ENCODE measurements around the gene SPAG8.
A peak's percentile ranks its signal among the peaks of the same experiment; 100 is the strongest.

SPAG8 gene, protein sequence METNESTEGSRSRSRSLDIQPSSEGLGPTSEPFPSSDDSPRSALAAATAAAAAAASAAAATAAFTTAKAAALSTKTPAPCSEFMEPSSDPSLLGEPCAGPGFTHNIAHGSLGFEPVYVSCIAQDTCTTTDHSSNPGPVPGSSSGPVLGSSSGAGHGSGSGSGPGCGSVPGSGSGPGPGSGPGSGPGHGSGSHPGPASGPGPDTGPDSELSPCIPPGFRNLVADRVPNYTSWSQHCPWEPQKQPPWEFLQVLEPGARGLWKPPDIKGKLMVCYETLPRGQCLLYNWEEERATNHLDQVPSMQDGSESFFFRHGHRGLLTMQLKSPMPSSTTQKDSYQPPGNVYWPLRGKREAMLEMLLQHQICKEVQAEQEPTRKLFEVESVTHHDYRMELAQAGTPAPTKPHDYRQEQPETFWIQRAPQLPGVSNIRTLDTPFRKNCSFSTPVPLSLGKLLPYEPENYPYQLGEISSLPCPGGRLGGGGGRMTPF

DNA sequence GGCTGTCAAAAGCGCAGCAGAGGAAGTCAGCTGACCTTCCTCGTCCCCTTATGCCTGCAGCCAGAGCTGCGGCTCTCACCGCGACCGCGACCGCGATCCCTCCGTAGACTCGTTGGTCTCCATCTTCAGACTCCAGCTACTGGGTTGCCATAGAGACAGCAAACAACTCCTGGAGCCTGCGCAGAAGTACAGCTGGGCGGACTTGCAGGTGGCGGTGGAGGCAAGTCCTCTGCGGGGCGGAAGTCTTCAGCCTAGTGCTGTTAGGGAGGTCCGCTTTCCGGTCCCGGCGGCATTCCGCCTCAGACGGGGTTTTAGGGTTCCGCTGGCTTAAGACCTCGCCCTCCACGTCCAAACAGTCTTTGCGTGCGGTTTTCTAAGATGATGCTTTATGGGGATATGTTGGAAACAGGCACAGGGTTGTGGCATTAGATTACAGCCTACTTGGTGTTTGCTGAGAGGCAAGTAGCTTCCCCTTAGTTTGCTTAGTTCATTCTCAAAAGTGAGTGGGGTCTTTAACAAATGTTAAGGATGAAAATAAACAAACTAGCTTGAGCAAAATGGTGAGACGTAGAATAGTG lies at the start of gene SPAG8:
Gene SPAG8, minus strand, starts transcription at position 238 of the 578 bp plus-strand sequence. Its CDS starts 115 bp downstream, at position 123.
- peak; percentile 89 for DNase-seq (ENCODE audit: low read depth)

DNA sequence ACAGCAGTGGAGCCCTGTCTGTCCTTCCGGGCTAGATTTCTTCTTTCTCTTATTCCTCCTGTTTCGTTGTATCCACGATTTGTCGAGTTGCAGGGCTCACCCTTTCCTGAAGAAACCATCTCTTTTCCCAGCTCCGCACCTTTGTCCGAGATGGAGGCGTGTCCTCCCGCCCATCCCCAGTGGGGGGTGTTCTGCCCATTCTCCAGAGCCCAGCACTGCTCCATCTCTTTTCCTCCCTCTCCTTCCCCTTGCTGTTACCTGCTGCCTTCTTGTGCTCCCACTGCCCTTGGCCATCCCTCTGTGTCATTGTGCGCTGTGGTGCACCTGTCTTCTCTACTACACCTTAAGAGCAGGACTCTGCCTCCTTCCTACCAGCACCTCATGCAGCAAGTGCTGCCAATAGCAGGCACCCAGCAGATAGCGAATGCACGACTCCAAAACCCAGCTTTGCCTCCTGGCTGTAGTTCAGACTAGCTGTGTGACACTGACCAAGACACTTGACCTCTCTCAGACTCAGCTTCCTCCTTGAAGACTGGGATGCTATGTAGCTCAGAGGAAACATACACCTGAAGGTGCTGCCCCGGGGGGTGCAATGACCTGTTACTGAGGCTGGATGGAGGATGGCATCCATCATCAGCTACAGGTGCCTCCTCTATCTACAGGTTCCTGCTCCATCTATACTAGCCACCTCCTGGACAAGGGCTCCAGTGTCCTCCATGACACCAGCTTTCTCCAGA lies 49.3 kb upstream of the SPAG8 start:
- no peak for DNase-seq (ENCODE audit: low read depth)

DNA sequence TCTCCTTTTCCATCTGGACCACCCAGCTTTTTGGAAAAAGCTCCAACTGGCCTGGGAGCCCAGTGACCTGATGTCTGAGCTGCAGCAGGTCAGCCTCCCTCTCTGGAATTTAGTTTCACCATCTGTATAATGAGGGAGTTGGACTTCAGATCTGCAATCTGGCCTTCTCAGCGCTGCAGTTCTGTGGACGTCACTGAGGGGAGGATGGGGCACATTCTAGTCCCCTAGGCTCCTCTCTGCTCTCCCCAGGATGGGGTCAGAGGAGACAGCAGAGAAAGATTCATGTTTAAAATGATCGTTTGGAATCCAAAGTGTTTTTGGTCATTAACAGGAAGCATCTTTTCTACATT lies 47.9 kb upstream of the SPAG8 start:
- no peak for DNase-seq (ENCODE audit: low read depth)

DNA sequence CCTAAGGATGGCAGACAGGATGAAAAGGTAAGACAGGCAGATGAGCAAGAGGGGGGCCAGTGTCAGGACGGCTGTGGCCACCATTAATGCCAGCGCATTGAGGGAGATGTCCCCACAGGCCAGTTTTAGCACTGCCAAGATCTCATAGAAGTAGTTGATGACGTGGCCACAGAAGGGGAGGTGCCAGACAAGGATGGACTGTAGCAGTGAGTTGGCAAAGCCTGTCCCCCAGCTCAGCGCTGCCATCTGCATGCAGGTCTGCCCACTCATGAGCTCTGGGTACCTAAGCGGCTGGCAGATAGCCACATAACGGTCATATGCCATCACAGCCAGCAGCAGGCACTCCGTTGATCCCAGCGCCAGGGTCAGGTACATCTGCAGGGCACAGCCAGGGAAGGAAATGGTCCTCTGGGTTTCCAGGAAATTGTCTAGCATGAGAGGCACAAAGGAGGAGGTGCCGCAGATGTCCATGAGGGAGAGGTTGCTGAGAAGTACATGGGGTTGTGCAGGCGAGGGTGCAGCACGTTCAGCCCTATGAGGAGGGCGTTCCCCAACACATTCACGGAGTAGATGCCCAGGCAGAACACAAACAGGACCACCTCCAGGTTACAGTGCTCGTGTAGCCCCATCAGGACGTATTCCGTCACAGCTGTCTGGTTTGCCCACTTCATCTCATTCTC lies 47.4 kb upstream of the SPAG8 start:
- DNase-seq (ENCODE audit: low read depth) = no peak

DNA sequence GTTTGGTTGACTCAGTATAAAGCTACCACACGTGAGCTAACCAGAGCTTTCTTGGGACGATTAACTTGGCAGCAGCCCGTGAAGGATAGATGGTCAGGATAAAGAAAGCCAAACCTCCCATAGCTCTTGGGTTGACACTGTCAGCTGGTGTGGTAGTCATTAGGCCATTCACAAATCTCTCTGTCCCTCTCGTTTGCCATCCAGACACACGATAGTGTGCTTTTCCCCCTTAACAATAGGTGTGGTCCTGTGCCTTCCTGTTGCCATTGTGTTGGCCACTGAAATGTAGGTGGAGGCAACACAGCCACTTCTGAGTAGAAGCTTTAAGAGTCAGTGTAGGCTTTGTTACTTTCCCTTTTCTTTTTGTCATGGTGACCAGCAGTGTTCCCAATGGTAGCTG lies 46.4 kb upstream of the SPAG8 start:
- DNase-seq (ENCODE audit: low read depth) = no peak

DNA sequence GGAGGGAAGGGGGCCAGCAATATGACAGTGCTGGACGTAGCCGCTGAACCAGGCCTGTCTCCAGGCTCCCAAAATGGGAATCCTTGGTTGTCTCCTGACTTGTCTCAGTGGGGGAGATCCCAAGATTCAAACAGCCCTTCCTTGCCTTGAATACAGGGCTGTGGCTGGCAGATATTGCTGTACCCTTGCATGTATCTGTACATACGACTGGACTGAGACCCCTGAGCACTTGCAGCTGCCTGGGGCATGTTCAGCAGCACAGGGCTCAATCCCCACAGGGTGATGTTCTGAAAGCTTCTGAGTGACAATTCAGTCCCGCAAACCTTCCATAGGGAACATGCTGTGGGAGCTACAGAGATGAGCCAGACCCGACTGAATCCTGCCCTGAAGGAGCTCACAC lies 44.8 kb upstream of the SPAG8 start:
- DNase-seq (ENCODE audit: low read depth) = no peak

DNA sequence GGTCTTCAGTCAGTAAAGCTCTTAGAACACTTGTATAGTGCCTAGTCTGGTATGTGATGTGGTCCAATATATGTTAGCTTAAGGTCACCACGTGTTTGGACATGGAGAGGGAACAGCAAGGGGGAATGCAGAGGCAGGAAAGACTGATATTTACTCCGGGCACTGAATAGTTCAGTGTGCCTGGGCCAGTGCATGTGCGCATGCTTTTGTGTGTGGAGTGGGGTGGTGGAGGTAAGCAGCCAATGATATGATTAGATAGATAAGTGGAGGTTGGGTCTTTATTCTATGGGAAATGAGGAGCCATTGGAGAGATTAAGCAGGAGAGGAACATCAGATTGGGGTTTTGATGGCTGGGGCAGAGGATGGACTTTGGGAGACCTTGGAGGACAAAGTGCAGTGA lies 44.1 kb upstream of the SPAG8 start:
- no peak for DNase-seq (ENCODE audit: low read depth)

DNA sequence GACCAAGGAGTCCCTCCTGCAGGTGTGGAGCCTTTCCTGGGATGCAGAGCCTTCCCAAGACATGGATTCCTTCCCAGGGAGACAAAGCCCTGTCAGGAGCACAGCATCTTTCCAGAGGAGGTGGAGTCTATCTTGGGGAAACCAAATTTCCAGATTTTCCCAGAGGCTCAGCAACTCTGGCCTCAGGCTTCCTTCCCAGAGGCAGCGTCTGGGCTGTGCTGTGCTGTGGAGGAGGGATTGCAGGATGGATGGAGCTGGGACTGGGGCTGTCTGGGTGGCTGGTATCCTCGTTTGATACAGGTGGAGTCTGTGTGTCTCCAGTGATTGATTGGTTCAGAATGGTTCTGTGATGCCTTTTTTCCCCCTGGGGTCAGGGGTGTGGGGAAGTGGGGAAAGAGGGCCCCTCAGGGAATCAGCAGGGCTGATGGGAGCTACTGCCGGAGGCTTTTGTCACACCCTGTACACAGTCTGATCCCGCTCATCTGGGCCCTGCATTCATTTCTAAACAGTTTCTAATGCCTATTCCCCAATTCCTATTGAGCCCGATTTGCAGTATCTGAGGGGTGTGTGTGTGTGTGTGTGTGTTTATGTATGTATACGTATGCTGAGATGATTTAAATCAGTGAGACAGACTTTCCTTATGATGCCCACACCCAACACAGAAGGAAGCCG lies 42.2 kb upstream of the SPAG8 start:
- no peak for DNase-seq (ENCODE audit: low read depth)

DNA sequence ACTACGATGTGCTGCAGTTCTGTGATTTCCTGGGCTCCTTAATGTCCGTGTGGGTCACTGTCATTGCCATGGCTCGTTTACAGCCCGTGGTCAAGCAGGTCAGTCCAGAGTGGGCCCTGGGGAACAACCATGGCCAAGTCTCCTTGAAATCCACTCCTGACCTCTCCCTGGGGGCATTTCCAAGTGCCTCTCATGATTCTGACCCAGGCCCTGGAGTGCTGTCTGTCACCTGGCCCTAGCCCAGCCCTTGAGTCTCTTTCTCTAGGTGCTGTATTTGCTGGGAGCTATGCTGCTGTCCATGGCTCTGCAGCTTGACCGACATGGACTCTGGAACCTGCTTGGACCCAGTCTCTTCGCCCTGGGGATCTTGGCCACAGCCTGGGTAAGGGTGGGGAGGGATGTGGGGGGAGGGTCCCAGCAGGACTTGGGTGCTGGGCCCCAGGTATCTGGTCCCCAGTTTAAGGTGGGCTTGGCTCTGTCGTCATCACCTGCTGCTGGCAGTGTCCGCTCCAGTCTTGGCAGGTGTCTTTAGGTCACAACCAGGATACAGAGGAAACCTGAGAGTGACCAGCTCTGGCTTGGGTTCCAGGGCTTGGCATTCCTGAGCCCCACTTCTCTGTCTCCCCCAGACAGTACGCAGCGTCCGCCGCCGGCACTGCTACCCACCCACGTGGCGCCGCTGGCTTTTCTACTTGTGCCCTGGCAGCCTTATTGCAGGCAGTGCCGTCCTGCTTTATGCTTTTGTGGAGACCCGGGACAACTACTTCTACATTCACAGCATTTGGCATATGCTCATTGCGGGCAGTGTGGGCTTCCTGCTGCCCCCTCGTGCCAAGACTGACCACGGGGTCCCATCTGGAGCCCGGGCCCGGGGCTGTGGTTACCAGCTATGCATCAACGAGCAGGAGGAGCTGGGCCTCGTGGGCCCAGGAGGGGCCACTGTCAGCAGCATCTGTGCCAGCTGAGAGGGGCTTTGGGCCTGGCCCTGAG lies 41.1 kb upstream of the SPAG8 start:
- no peak for DNase-seq (ENCODE audit: low read depth)

DNA sequence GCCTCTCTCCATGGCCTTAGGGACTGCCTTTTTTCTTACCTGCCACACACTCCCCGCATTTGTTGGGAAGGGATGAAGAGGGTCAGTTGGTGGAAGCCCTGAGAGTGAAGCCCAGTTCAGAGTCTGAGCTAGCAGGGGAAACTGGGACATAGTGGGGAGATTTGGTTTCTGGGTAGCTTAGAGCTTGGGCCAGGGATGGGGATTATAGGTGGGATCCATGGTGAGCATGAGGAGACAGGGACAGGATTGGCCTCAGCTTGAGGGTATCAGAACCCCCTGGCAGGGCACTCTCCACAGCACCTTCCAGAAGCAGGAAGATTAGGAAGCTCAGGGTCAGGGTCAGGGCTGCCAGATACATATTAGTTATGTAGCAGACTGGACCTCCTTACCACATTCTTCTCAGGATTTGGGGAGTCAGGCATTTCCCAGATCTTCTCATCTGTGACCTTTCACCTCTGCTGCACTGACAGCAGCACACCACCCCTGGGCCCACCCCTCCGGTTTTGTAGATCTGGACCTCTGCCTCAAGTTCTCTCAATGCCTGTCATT lies 40.3 kb upstream of the SPAG8 start:
- DNase-seq (ENCODE audit: low read depth) = no peak

DNA sequence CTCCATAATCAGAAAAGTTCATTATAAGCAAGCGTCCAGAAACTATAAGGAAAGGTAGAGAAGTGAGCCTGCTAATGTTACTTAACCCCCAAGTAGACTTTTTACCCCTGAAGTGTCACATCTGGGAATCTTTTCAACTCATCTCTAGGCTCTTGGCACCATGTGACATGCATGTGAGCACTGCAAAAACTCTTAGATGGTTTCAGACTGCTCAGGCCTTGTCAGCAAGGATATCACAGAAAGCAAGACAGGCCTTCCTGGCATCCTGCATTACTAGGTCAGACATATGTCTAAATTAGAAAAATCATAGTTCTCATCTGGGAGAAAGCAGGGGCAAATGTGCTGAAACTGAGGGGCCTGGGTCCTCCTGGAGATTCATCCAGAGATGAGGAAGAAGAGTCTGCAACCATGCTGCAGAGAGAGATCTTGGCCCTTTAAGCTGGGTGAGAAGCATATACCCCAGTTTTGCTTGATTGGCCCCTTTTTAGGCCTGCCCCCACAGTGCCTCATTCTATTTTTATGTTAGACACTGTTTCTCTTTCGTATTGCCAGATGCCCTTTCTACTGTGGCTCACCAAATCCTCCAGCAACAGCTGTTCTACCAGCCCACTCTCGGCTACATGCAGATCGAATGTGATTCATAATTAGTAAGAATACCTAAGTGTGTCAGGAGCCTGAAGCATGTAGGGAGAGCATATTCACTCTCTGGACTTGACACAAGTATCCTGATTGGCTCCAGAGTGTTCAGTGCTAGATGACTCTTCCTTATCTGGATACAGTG lies 35.9 kb upstream of the SPAG8 start:
- peak; percentile 80 for DNase-seq (ENCODE audit: low read depth)

DNA sequence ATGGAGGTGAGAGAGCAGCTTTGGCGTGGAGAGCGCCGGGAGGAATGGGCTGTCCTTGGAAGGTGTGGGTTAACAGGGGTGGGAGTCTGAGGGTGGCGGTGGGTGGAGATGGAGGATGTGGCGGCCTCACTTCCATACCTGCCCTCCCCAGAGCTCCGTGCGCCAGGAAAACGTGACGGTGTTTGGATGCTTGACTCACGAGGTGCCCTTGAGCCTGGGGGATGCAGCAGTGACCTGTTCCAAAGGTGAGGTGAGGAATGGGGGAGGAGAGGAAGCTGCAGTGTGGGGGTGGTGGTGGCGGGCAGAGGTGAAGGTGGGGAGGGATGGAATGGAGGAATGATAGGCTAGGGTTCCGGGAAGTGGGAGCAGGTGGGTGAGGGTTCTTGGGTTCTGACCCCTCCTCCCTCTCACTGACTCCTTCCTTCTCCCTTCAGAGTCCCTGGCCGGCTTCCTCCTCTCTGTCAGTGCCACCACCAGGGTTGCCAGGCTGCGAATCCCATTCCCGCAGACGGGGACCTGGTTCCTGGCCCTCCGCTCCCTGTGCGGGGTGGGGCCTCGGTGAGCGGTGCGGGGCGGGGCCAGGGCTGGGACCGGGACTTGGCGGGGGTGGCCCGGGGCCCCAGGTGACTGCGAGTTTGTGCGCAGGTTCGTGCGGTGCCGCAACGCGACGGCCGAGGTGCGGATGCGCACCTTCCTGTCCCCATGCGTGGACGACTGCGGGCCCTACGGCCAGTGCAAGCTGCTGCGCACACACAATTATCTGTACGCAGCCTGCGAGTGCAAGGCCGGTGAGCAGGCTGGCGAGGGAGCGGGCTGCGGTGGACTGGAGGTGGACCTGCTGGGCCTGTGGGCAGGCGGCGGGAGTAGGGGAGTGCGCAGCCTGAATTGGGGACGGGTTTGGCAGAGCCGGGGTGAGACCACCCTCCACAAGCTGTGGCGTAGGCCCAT lies 34.0 kb upstream of the SPAG8 start:
- DNase-seq (ENCODE audit: low read depth) = no peak

DNA sequence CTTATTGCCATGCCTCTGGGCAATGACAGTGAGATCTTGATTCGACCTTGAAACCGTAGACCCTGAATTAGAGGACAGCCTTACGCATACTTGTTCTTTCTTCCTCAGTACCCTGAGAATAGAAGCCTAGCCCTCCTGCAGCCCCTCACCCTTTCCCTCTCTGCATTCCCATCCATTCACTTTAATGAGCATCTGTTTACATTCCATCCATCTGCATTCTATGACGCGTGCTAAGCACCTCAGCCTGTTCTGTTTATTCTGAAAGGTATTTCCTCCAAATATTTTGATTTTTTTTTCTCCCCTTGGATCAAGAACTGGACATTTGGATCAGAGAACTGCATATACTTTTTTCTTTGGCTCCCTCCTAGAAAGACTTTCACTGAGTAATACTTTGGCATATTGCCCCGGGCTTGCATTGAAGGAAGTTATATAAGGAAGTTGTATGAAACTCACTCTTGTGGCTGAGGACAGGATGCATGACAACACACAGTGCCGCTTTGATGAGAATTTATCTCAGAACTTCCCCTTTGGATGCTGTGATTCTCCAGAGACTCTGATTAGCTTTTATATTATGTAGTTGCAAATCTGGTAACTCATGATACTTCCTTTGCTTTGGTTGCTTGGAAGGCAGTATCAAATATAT lies 32.7 kb upstream of the SPAG8 start:
- peak; percentile 82 for DNase-seq (ENCODE audit: low read depth)

DNA sequence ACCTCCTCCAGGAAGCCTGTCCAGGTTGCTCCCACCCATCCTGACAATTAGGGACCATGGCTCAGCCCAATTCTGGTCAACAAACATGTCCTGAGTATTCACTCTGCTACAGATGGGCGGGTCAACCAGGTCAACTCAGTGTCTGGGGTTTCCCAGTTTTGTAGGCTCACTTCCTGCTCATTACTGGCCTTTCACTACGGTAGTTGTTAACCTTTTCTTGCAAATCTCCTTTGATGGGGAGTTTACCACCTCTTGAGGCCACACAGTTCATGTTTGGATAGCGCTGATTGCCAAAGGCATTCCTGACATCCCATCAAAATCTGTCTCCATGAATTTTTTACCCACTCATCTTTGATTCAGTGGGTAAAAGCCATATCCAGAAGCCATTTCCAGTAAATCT lies 30.7 kb upstream of the SPAG8 start:
- DNase-seq (ENCODE audit: low read depth) = no peak

DNA sequence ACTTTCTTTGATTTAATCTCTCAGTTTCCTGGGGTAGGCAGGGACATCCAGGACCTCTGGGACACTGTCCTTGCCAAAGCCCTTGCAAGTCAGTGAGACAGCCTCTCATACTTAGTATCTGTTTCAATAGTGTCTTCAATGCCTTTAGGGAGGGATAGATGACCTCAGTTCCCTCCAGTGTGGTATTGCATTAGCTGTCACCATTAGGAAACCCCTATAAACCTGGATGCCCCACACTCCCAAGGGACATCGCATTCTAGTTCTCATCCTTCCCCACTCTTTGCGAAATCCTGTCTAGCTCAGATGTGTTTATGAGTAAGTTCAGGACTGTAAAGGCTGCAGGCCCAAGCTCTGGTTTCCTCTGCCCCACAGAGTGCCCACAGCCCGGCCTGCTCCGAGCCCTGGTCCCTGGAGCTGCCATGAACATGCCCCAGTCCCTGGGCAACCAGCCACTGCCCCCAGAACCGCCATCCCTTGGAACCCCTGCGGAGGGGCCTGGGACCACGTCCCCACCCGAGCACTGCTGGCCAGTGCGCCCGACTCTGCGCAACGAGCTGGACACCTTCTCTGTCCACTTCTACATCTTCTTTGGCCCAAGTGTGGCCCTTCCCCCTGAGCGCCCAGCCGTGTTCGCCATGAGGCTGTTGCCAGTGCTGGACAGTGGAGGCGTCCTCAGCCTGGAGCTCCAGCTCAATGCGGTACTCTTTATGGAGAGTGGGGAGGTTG lies 30.1 kb upstream of the SPAG8 start:
- no peak for DNase-seq (ENCODE audit: low read depth)

DNA sequence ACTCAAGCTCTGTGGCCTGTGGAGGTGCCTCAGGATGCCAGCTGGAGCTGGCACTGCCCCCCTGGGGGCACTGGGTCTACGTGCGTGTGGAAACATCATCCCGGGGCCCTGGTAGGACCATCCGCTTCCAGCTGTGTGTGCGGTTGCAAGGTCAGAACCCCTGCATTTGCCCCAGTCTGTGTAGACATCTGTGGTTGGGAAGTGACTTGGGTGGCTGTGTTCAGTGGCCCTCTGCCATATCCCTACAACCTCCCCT lies 29.5 kb upstream of the SPAG8 start:
- DNase-seq (ENCODE audit: low read depth) = no peak

DNA sequence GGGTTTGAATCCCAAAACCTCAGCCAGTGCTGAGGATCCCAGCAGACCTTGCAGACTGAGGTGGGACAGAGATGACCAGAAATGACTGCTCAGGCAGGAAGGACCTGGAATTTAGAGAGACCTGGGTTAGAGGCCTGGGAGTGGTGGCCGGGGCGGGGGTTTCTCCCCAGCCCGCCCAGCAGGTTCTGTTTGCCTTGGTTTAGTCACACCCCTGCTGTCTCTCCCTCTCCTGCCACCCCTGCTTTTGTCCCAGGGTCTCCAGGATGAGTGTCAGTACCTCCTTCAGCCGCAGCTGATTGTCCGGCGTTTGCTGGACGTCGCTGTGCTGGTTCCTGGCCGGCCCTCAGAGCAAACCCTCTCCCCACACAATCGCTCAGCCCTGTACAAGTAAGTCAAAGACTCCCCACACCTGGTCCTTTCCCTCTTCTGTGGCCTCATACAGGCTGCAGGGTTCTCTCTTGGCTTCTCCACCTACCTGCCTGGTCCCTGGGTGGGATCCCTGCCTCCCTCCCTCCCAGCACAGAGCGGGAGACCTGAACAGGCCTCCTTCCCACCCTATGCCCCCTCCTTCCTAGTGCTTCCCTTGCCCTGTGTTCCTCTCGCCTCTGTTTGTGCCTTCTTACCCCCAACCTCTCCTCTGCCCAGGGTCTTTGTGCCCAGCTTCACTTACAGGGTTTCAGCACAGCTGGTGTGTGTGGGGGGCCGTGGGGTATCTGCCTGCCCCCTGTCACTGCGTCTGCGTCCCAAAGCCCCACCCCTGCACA lies 29.0 kb upstream of the SPAG8 start:
- DNase-seq (ENCODE audit: low read depth) = no peak

All from GM04504 (cell line).